ENCODE data around the gene IL15RA.

GRCh38 chr10:5976512-5977470 lies 552 bp downstream of the IL15RA start:
- TF ChIP-seq CTCF (conservative IDR thresholded peaks at IDR 0.05 in 1 of 2, IDR thresholded peaks at IDR 0.05 in 1 of 2; ENCODE audit: extremely low read depth in 1 of 2, insufficient read depth in 1 of 2, low read depth in 1 of 2, low read length in 2 of 2) (no peak), EZH2 (IDR thresholded peaks at IDR 0.05; ENCODE audit: borderline replicate concordance, low read length) (no peak)

All from mammary epithelial cell (primary cell).